Measurements from ENCODE around the gene MYRIP. TPM values are rescaled to one million over a fixed set of nuclear protein-coding genes. Genes with fewer than 3 reads are reported as not detected.

MYRIP gene
- total and polyA plus RNA-seq, 10 of the 15 experiments (the other 5 are each of a cell fraction or from before 2014, with no cell fraction given) = 0.03 to 0.08 (median 0.04) TPM; not detected in 6

DNA sequence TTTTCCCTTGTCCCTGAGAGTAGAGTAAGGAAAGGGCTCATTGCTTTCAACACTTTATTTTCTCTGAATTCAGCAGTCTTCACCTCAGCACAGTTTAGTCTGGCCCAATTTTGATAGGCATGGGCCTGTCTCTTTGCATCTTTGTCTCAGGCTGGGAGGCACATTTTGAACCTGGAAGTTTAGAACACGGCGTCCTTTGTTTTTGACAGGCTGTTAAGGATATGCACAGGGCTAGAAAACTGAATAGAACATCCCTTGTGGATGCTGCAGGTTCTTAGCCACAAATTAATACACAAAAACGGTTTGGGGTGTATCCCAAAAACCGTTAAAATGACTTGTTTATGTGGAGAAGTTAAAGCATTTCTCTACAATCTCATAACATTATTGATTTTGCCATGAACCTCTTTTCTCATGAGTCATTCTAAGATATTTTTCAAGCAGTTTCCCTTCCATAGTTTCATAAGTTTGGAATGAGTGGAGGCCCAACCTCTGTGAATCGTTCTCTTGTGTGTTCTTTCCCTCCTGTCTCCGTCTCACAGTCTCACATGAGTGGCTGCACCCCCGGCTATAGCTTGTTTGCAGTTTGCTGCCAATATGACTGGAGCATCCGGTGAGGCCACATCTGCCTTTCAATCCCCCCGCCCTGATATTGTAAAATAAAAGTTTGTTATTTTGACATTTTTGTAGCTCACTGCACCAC, 307.2 kb downstream of the MYRIP start:
- TF ChIP-seq EZH2 (IDR thresholded peaks at IDR 0.05; ENCODE audit: borderline replicate concordance, control insufficient read depth, low read depth, low read length) (no peak), POLR2A (IDR thresholded peaks at IDR 0.05; ENCODE audit: low read depth, low read length) (no peak), BRCA1 (IDR thresholded peaks at IDR 0.05; ENCODE audit: low read depth, low read length) (no peak), NFYB (IDR thresholded peaks at IDR 0.05; ENCODE audit: insufficient read depth, low read depth, low read length) (no peak), LARP7 (IDR thresholded peaks at IDR 0.05) (no peak), TARDBP (IDR thresholded peaks at IDR 0.05; ENCODE audit: borderline replicate concordance) (no peak), STAT1 (conservative IDR thresholded peaks at IDR 0.05) (no peak), EP300 (IDR thresholded peaks at IDR 0.05; ENCODE audit: borderline replicate concordance in 1 of 2, control insufficient read depth in 1 of 2, low read depth in 2 of 2, low read length in 2 of 2) (no peak), SPI1 (IDR thresholded peaks at IDR 0.05; ENCODE audit: borderline replicate concordance, insufficient read depth, low read depth, low read length) (no peak)
- TF ChIP-seq, protein P1, sequence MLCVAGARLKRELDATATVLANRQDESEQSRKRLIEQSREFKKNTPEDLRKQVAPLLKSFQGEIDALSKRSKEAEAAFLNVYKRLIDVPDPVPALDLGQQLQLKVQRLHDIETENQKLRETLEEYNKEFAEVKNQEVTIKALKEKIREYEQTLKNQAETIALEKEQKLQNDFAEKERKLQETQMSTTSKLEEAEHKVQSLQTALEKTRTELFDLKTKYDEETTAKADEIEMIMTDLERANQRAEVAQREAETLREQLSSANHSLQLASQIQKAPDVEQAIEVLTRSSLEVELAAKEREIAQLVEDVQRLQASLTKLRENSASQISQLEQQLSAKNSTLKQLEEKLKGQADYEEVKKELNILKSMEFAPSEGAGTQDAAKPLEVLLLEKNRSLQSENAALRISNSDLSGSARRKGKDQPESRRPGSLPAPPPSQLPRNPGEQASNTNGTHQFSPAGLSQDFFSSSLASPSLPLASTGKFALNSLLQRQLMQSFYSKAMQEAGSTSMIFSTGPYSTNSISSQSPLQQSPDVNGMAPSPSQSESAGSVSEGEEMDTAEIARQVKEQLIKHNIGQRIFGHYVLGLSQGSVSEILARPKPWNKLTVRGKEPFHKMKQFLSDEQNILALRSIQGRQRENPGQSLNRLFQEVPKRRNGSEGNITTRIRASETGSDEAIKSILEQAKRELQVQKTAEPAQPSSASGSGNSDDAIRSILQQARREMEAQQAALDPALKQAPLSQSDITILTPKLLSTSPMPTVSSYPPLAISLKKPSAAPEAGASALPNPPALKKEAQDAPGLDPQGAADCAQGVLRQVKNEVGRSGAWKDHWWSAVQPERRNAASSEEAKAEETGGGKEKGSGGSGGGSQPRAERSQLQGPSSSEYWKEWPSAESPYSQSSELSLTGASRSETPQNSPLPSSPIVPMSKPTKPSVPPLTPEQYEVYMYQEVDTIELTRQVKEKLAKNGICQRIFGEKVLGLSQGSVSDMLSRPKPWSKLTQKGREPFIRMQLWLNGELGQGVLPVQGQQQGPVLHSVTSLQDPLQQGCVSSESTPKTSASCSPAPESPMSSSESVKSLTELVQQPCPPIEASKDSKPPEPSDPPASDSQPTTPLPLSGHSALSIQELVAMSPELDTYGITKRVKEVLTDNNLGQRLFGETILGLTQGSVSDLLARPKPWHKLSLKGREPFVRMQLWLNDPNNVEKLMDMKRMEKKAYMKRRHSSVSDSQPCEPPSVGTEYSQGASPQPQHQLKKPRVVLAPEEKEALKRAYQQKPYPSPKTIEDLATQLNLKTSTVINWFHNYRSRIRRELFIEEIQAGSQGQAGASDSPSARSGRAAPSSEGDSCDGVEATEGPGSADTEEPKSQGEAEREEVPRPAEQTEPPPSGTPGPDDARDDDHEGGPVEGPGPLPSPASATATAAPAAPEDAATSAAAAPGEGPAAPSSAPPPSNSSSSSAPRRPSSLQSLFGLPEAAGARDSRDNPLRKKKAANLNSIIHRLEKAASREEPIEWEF (IDR thresholded peaks at IDR 0.05; ENCODE audit: insufficient replicate concordance, low read depth, low read length) = no peak
- 47% methylated on average over 9 of the region's 9 CpGs for WGBS (ENCODE audit: insufficient coverage, insufficient replicate concordance, low lambda C conversion rate, missing lambda C conversion rate)
- ChIA-PET SMC1A (ENCODE audit: uncharacterized antibody, unreplicated experiment) (no interaction called here), RAD21 (ENCODE audit: unreplicated experiment) (no interaction called here), POLR2A (no interaction called here), CTCF (interaction anchor here (1.3 kb wide), 1 partner anchor 193 kb away, joined by 3 read pairs; the partner anchor contains the start of gene EIF1B)
- no peak for FAIRE-seq
- Histone ChIP-seq H3K4me3 (no peak overlapping the region), H3K27me3 (replicated peaks in 1 of 2; ENCODE audit: control insufficient read depth in 2 of 2, insufficient read depth in 2 of 2, low read length in 1 of 2) (no peaks in the 10 kb centered on the region; a peak in 1 of 4 replicates), H3K4me2 (ENCODE audit: control insufficient read depth, insufficient read depth) (no peak overlapping the region), H3K36me3 (ENCODE audit: control insufficient read depth in 2 of 2, insufficient read depth in 2 of 2, low read length in 1 of 2) (no peaks in the 10 kb centered on the region), H3K9me3 (replicated peaks; ENCODE audit: control insufficient read depth, insufficient read depth, low read length) (no peaks in the 10 kb centered on the region), H3K9ac (ENCODE audit: control insufficient read depth, insufficient read depth, low read length) (no peak overlapping the region), H3K4me1 (ENCODE audit: control insufficient read depth, insufficient read depth, low read length) (no peaks in the 10 kb centered on the region), H4K20me1 (ENCODE audit: control insufficient read depth, insufficient read depth) (no peaks in the 10 kb centered on the region), H3K27ac (ENCODE audit: control insufficient read depth, insufficient read depth) (no peak overlapping the region), H3K79me2 (ENCODE audit: control insufficient read depth, insufficient read depth, low read length) (no peaks in the 10 kb centered on the region), H2AFZ (ENCODE audit: control insufficient read depth, low read depth, low read length) (no peak overlapping the region)
- intact Hi-C loops (cut with micrococcal nuclease; ENCODE audit: unreplicated experiment) (no loop called here), in situ Hi-C loops (cut with MboI) (no loop called here)
- ATAC-seq = no peak
- no peak for DNase-seq (ENCODE audit: low read depth, low spot score)
- BruUV-seq (replicated peaks) = no TSS peak

Measured in GM12878 (cell line).